ENCODE results near the gene EIF2S3.

GRCh38 chrX:24023972-24024669 is 30.6 kb upstream of the EIF2S3 start:
- no peak for TF ChIP-seq SMAD1 (IDR thresholded peaks at IDR 0.05; ENCODE audit: low read depth, partially characterized antibody)
- no peak for TF ChIP-seq POLR2AphosphoS2 (IDR thresholded peaks at IDR 0.05; ENCODE audit: low read depth, low read length)
- no peak for TF ChIP-seq EGR1 (IDR thresholded peaks at IDR 0.05; ENCODE audit: borderline replicate concordance in 1 of 2, low read depth in 2 of 2, low read length in 2 of 2)
- no peak for TF ChIP-seq ATF3 (IDR thresholded peaks at IDR 0.05; ENCODE audit: borderline replicate concordance, extremely low read depth, low read depth, low read length)
- TF ChIP-seq CTCF (IDR thresholded peaks at IDR 0.05 in 2 of 3, conservative IDR thresholded peaks at IDR 0.05 in 1 of 3; ENCODE audit: control insufficient read depth in 2 of 3, extremely low read depth in 1 of 3, insufficient read depth in 1 of 3, low read depth in 3 of 3, low read length in 3 of 3), result no peak
